ENCODE results near the gene SERINC5. TPM values are rescaled to one million over a fixed set of nuclear protein-coding genes. Genes with fewer than 3 reads are reported as not detected.

Gene SERINC5
- total RNA-seq, 1 donor from 2014 or later: 57.3 TPM

GRCh38 chr5:80177236-80177635 is 78.6 kb downstream of the SERINC5 start:
- Histone ChIP-seq H3K9ac (ENCODE audit: low read length) (no peak overlapping the region), H3K9me3 (ENCODE audit: insufficient read depth, low read depth, low read length) (no peaks in the 10 kb centered on the region), H3K4me3 (ENCODE audit: insufficient read depth, low read depth, low read length) (no peak overlapping the region), H3K27ac (ENCODE audit: low read depth, low read length) (no peak overlapping the region), H3K27me3 (ENCODE audit: insufficient read depth, low read length) (no peaks in the 10 kb centered on the region), H4K20me1 (ENCODE audit: insufficient read depth, low read length) (peaks cover 18% of the 10 kb centered on the region), H3K79me2 (ENCODE audit: insufficient read depth, low read length) (no peaks in the 10 kb centered on the region), H3K4me2 (ENCODE audit: low read length) (no peak overlapping the region), H3K36me3 (ENCODE audit: insufficient read depth, low read length) (no peaks in the 10 kb centered on the region), H3K4me1 (ENCODE audit: insufficient read depth, low read length) (no peaks in the 10 kb centered on the region), H2AFZ (ENCODE audit: low read depth, low read length) (no peak overlapping the region)
- TF ChIP-seq EZH2 (IDR thresholded peaks at IDR 0.05; ENCODE audit: insufficient read depth, low read length) (no peak), CTCF (IDR thresholded peaks at IDR 0.05; ENCODE audit: insufficient read depth, low read depth, low read length) (no peak)
- H3K27ac Mint-ChIP-seq (ENCODE audit: unreplicated experiment): no peak overlapping the region
- DNase-seq (ENCODE audit: low read depth): no peak
- peaks cover 16% of the 10 kb centered on the region for H3K36me3 Mint-ChIP-seq (ENCODE audit: low read depth, unreplicated experiment)
- H3K27me3 Mint-ChIP-seq (ENCODE audit: low read depth, unreplicated experiment): no peaks in the 10 kb centered on the region
- no peaks in the 10 kb centered on the region for H3K9me3 Mint-ChIP-seq (ENCODE audit: unreplicated experiment)
- peaks cover 6% of the 10 kb centered on the region for H3K4me1 Mint-ChIP-seq (ENCODE audit: low read depth, unreplicated experiment)
- no peak for FAIRE-seq
- H3K4me3 Mint-ChIP-seq (ENCODE audit: unreplicated experiment): no peak overlapping the region

GRCh38 chr5:80175337-80175736 is 80.5 kb downstream of the SERINC5 start:
- H3K4me2 ChIP-seq (ENCODE audit: low read length): no peak overlapping the region
- no peaks in the 10 kb centered on the region for H3K36me3 ChIP-seq (ENCODE audit: insufficient read depth, low read length)
- Mint-ChIP-seq H3K27me3 (ENCODE audit: low read depth, unreplicated experiment) (no peaks in the 10 kb centered on the region), H3K36me3 (ENCODE audit: low read depth, unreplicated experiment) (peaks cover 19% of the 10 kb centered on the region), H3K4me3 (ENCODE audit: unreplicated experiment) (no peak overlapping the region), H3K9me3 (ENCODE audit: unreplicated experiment) (no peaks in the 10 kb centered on the region), H3K4me1 (ENCODE audit: low read depth, unreplicated experiment) (no peaks in the 10 kb centered on the region), H3K27ac (ENCODE audit: unreplicated experiment) (no peak overlapping the region)
- H3K9me3 ChIP-seq (ENCODE audit: insufficient read depth, low read depth, low read length): no peaks in the 10 kb centered on the region
- H3K79me2 ChIP-seq (ENCODE audit: insufficient read depth, low read length): no peaks in the 10 kb centered on the region
- H4K20me1 ChIP-seq (ENCODE audit: insufficient read depth, low read length): no peaks in the 10 kb centered on the region
- FAIRE-seq (no peak), DNase-seq (ENCODE audit: low read depth) (no peak)
- H3K4me1 ChIP-seq (ENCODE audit: insufficient read depth, low read length): no peaks in the 10 kb centered on the region
- TF ChIP-seq EZH2 (IDR thresholded peaks at IDR 0.05; ENCODE audit: insufficient read depth, low read length) (no peak), CTCF (IDR thresholded peaks at IDR 0.05; ENCODE audit: insufficient read depth, low read depth, low read length) (no peak)
- H3K4me3 ChIP-seq (ENCODE audit: insufficient read depth, low read depth, low read length): no peak overlapping the region
- H3K27me3 ChIP-seq (ENCODE audit: insufficient read depth, low read length): no peaks in the 10 kb centered on the region
- H3K27ac ChIP-seq (ENCODE audit: low read depth, low read length): no peak overlapping the region
- no peak overlapping the region for H3K9ac ChIP-seq (ENCODE audit: low read length)
- no peak overlapping the region for H2AFZ ChIP-seq (ENCODE audit: low read depth, low read length)

- Mint-ChIP-seq H3K9me3 (ENCODE audit: unreplicated experiment) (no peaks in the 10 kb centered on the region), H3K4me1 (ENCODE audit: low read depth, unreplicated experiment) (no peaks in the 10 kb centered on the region), H3K27me3 (ENCODE audit: low read depth, unreplicated experiment) (no peaks in the 10 kb centered on the region), H3K27ac (ENCODE audit: unreplicated experiment) (no peak overlapping the region), H3K36me3 (ENCODE audit: low read depth, unreplicated experiment) (peaks cover 24% of the 10 kb centered on the region), H3K4me3 (ENCODE audit: unreplicated experiment) (no peak overlapping the region)
- Histone ChIP-seq H3K4me2 (ENCODE audit: low read length) (no peak overlapping the region), H3K36me3 (ENCODE audit: insufficient read depth, low read length) (peaks cover under 1% of the 10 kb centered on the region), H3K79me2 (ENCODE audit: insufficient read depth, low read length) (no peaks in the 10 kb centered on the region), H4K20me1 (ENCODE audit: insufficient read depth, low read length) (no peaks in the 10 kb centered on the region), H3K9me3 (ENCODE audit: insufficient read depth, low read depth, low read length) (no peaks in the 10 kb centered on the region), H3K4me3 (ENCODE audit: insufficient read depth, low read depth, low read length) (no peak overlapping the region), H3K27ac (ENCODE audit: low read depth, low read length) (no peak overlapping the region), H2AFZ (ENCODE audit: low read depth, low read length) (no peak overlapping the region), H3K9ac (ENCODE audit: low read length) (no peak overlapping the region), H3K27me3 (ENCODE audit: insufficient read depth, low read length) (no peaks in the 10 kb centered on the region), H3K4me1 (ENCODE audit: insufficient read depth, low read length) (no peaks in the 10 kb centered on the region)
- FAIRE-seq (no peak), DNase-seq (ENCODE audit: low read depth) (no peak)
- TF ChIP-seq CTCF (IDR thresholded peaks at IDR 0.05; ENCODE audit: insufficient read depth, low read depth, low read length) (no peak), EZH2 (IDR thresholded peaks at IDR 0.05; ENCODE audit: insufficient read depth, low read length) (no peak)
Observed at GRCh38 chr5:80174790-80175189, 81.1 kb downstream of the SERINC5 start.

Data from astrocyte (in vitro differentiated cells and primary cell).